Right forelimb (tissue), 1 donor: ENCODE results near the gene CPT2.

ENCODE experiments used
- DNase-seq: peaks from one replicate; pipeline ENCODE4 v3.0.0-alpha.2; 2018

CPT2 gene

DNA sequence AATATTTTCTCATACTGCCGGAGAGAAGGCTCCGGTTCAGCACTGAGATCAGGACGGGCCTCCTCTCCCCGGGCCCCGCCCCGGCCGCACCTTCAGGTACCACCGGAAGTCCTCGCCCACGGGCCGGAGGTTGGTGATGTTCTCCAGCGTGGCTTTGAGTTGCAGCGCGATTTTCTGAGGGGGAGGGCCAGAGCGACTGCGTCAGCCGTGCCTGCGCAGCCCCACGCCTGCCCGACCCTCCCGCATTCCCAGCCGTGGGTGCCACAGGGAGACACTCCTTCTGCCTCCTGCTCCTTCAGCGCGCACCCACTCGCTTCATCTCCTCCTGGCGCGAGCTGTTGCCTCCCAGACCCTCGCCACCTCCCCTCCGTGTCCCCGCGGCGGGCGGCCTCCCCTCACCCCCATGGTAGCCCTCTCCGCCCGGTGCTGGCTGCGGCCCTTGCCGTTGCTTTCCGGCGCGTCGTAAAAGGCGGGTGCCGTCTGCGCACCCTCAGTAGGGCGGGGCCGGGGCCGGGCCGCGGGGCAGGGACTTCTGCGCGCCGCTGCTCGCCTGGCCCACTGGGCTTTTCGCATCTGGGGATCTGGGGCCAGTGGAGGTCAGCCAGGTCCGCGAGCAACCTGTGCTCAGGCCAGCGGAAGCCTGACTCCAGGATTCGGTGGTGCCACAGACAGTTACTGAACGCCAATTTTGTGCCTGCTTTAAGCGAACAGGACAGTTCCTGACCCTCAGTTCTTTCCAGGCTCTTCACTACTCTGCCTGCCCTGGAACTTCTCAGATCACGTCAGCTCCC lies 23.7 kb downstream of the CPT2 start, which contains the start of gene CZIB:
TSS of gene CZIB (minus strand) at position 464 of the 791 bp plus-strand sequence. CDS start at position 405, 59 bp downstream.
- DNase-seq = peak; percentile 95

DNA sequence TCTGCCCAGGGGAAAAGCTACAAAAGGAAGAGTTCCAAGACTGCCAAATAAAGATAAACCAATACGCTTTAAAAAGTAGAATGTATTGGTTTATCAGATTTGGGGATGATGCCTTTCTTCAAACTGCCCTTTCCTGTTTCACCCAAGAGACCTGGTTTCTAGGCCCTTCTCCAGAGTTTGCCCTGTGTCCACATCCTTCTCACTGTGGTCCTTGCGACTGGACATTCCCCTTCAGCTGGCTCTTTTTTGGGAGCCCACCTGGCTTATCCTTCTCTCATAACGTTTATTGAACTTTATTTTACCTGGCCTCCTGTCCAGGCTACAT lies 24.3 kb downstream of the CPT2 start:
- no peak for DNase-seq

DNA sequence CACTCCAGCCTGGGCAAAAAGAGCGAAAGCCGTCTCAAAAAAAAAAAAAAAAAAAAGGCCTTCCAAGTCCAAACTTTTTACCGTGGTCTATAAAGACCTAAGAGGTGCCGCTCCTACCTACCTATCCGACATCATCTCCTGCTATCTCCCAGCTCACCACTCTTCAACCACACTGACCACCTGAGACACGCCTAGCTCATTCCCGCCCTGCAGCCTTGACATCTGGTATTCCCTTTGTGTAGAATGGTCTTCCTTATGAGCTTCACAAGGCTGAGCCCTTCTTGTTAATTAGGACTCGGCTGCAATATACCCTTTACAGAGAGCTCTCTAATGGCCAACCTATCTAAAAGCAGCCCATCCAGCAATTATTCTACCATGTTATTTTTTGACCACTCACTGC lies 41.0 kb downstream of the CPT2 start:
- DNase-seq = no peak

DNA sequence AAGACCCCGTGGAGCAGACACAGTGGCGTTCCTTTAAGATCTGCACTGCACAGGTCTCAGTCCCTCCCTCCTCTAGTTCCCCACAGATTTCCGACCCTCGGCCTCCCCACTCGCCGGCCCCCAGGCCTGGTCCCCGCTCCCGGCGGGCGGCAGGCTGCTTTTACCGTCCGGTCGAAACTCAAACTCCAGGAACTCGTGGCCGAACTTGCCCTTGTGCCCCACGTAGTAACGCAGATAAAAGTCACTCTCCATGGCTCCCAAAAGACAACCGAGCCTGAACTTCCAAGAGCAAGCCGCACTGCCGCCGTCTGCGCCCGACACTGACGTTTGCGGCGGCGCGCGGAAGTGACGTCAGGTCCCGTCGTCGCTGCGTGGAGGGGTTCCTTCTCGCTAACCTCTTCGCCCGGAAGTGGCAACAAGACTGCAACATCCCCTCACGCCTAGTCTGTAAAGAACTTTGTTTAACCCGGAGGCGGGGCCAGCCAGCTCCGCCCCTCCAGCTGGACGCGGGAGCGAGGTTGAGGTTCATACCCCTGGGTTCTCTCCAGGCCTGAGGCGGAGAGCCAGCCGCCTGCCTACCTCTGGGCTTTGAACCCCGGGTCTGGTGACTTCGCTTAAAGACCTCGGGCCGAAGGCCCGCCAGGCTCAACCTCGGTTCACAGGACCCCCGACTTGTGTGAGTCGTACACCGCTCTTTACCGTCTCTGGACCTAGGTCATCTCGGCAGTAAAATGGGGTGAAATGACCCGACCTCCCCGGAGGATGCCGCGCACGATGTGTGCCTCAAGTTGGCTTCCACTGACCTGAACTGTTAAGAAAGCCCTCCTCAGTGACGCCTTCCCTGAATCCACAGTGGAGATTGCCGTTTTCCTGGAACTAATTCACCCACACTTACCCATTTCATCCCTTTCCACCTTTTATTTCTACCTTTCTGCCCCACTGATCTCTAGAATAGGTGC lies 41.9 kb downstream of the CPT2 start, which contains the start of gene MAGOH:
TSS of gene MAGOH (minus strand) at position 322 of the 959 bp plus-strand sequence. CDS start at position 252, 70 bp downstream.
- peak; percentile 98 for DNase-seq

DNA sequence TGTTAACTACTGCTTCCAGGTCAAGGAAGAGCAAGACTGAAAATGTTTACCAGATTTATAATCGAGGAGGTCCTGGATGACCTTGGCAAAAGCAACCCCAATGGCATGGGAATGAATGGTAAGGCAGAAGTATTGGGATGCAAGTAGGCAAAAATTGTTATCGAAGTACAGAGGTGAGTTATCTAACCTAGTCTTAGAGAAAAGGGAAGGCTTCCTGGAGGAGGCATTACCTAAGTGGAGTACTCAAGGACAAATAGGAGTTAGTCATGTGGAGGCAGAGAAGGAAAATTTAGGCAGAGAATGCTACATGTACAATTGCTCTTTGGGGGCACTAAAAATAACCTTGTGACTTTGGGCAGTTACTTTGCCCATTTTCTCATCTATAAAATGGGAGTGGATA lies 45.2 kb downstream of the CPT2 start:
- no peak for DNase-seq

DNA sequence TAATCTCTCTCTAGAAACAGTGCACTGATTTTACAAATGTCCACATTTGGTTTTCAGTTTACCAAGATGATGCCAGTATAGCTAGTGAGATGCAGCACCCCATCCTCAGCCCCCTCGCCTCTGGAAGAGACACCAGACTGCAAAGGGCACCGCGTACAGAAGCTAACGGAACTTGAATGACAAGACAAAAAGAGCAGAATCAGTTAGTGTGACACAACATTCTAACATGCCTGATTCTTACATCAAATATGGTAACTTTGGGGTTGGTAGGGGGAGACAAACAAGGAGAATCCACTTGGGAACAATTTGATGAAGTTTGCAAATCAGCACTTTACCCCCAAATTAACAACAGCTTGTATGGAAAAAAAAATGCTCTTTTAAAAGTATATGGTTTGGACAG lies 45.8 kb downstream of the CPT2 start:
- DNase-seq = no peak

DNA sequence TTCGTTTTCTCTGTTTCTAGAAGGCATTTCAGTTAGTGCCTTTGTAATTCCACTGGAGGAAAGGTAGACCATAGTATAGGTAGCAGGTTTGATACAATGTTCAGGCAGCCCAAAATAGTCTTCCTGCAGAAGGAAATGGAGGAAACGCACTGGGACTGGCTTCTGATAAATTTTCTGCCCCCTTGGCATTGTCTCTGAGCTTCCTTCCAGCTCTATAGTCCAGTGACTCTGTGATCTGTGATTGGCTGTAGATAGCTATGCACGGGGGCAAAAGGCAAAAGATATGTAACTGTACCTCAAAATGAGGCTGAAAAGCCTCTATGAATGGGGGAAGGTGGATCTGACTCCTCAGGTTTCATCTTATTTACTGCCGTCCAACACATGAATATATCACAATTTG lies 47.5 kb downstream of the CPT2 start:
- DNase-seq = no peak

DNA sequence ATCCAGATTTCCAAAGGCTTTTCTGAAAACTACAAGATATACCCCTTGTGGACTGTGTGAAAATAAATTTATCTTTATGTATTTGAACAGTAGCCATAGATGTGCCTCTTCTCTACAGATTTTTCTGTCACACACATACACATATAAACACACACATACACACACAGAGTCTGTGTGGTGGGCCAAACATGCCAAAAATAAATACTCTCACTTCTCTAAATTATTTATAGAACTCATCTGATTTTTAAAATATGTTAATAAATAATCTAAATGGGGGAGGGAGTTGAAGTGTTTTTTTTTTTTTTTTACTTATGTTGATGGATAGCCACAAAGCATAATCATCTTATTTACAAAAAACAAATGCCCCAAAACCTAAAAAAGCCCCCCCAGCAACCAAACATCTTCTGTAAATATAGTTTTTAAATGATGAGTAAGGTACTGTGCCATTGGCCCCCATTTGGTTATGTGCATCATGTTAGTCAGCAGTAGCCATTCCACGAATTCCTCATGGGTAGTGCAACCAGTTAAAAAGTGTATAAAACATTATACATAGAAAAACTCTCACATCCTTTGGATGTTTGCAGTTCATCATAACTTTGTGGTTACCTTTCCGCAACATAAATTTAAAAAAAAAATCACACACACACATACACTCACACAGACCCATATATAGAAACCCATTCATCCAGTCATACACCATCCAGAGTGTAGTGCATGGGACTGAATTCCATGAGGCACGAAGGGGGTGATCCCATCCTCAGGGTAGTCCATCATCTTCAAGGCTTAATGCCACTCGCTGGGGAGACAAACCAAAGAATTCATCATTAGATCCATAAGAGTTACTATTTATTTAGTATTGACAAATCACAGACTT lies 49.9 kb downstream of the CPT2 start:
- DNase-seq = no peak

DNA sequence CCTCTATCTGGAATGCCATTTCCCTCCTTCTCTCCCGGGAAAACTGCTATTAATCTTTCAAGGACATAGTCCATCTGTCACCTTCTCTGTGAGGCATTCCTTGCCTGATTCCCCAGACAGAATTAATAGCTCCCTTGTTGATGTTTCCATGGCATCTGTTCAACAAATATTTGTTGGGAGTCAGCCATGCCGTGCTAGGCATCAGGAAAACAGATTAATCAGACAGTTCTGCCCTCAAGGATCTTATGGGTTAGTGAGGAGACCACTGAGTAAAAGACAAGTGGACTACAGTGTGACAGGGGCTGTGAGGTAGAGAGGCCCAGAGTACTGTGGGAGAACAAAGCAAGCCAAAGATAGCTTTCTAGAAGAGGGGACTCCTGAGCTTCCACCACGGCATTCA lies 53.1 kb downstream of the CPT2 start:
- DNase-seq = no peak

DNA sequence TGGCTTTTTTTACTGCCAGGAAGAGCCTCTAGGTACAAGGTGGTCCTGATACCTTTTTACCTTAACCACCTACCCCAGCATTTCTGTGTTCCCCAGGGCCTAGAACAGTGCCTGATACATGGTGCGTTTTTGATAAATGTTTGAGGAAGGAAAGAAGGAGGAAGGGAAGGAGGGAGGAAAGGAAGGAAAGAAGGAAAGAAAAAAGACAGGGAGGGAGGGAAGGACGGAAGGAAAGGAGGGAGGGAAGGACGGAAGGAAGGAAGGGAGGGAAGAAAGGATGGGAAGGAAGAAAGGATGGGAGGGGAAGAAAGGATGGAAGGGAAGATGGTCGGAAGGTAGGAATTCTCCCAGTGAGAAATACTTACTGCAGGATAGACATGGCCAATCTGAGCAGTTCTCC lies 53.7 kb downstream of the CPT2 start:
- DNase-seq = no peak

DNA sequence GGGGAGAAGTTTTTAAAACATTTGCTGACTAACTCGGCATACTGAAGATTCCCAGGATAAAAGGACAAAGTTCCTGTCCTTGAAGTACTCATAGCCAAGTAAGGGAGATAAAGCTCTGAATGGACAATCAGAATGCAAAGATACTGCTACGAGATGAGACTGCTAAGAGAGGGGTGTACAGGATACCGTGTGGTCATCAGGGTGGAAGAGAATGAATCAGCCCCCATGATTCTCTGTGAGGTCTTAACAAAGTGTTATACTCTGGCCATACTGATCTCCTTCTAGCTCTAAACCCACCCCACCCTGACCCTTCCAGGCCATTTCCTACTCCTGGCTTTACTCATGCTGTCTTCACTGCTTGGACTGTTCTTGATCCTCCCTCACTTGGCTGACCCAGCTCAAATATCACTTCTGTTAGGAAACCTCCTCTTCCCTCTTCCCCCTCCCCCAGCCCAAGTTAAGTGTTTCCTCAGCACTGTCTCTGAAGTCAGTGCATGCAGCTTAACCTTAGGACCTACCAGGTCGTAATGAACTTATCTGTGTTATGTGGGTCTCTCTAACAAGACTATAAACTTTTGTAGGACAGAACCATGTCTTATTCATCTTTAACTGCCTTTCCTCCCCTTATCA lies 57.5 kb downstream of the CPT2 start:
- no peak for DNase-seq

DNA sequence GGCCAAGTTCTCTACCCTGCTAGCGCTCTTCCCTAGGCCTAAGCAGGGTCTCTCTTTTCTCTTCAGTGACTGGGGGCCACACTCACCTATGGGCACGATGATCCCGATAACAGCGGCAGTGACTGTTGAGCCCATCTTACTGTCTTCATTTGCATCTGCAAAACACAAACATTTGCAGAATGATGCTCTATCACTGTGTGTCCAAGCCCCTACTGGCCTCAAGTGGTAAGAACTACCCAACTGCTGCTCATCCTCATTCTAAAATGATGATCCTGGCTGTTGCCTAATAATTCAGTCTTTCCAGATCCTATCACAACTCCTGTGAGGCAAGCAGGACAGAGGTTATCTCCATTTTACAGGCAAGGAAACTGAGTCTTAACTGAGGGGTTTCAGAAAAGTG lies 58.4 kb downstream of the CPT2 start:
- no peak for DNase-seq

DNA sequence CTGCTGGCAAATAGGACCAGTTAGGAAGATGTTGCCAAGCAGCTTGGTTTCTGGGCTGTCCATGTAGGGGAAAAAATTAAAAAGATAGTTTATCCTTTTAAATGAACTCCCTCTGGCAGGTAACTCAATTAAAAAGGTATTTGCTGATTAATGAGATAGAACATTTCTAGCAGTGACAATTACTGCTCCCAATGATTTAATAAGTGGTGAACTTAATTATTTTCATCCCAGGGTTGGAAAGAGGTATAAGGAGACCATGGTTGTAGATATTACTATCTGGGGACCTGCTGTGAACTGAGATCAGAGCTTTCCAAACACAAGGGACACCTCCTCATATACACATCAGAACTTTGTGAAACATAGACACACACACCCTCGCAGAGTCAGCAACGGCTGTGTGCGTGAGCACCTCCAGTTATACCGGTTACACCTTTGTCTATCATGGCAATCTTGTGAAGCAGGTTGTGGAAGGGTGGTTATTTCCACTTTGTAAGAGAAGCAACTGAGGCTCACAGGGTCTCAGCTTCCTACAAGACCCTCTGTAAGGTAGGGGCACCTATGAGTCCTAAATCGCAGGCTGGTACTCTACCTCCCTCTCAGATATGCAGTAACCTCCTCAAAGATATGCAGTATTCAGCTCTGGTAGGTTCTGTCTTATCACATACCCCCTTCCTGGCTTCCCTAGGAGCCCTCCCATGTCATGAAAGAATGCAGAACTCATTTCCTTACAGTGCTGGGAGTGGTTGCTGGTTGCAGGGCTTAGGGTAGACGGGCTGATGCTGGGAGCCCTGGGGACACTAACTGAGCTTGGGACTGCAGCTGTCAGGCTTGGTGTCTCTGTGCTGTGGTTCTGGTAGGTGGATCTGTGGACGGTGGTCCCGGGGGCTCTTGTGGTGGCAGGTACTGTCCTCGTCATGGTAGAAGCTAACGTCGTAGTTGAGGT lies 60.2 kb downstream of the CPT2 start:
- no peak for DNase-seq

DNA sequence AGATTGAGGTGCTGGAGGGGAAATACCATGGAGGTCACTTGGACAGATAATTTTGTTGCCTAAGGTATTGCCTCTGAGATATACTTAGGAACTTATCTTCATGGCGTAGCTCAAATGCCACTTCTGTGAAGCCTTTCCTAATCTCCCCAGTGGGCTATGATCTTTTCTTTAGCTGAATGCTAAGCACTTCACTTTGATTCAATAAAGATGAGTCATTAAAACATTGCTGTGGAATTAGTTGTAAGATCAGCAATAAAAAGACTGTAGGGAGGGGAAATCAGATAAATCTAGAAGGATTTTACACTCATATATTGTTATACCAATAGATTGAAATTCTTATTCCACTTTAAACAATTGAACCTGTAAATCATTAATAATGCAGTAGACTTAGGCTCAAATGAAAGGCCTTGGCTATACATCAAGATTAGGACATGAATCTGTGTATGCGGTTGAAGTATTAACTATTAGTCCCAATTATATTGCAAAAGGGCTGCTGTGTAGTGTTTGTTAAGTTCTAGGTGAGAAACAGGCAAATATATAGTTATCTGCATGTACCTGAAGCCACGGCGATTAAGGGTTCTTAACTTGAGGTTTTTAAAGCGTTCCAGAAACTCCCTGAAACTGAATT lies 60.9 kb downstream of the CPT2 start:
- no peak for DNase-seq

DNA sequence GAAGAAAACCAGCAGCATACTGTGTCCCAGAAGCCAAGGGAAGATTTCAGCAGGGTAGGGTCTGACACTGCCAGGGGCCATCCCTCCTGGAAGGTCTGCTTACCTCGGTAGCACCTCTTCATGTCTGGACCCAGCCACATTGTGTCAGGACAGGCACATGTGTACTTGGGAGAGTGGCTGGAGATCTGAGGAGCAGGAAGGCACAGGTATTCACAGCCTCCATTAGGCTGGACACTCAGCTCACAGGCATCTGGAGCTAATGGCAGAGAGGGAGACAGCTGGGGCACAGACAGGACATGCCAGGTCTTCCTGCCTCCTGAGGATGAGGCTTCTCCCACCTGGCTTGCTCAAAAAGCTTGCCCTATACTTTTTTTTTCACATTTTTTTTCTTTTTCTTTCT lies 61.6 kb downstream of the CPT2 start:
- no peak for DNase-seq

DNA sequence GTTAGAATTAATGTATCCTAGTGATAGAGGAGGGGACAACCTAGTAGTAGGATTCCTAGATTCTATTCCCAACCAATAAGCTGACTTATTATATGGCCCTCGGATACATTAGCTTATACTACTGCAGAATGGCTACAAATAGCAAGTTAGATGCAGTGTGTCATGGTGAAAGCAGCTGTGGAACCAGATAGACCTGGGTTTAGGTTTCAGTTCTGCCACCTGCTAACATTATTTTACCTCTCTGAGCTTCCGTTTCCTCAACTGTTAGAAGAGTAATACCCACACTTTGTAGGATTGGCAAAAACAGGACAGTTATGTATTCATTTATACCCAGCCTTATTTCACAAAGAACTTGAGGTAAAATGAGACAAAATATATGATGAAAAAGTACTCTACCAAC lies 63.3 kb downstream of the CPT2 start:
- DNase-seq = no peak

DNA sequence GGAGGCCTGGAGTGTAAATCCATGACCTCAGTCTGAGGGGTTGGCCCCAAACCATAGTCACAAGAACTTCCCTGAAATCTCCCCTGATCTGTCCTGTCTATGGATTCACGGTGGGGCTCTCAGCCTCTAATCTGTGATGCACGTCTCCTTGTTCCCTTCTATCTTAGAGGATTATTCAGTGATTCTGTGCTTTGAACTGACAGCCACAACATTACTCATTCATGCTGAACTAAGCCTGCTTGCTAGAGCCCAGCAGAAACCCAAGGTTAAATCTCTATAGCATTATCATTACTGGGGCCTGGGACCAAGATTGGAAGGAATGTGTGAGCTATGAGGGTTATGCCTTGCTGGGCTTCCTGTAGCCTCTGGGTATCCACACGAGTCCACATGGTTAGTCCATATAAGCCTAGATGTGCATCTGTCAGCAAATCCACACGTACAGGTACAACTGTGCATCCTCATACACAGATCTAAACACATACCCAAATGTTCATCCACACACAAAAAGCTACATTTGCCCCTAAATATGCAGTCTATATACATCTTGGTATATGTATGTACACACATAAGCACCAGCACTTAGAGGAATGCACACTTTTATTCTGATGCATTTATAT lies 64.1 kb downstream of the CPT2 start:
- no peak for DNase-seq

DNA sequence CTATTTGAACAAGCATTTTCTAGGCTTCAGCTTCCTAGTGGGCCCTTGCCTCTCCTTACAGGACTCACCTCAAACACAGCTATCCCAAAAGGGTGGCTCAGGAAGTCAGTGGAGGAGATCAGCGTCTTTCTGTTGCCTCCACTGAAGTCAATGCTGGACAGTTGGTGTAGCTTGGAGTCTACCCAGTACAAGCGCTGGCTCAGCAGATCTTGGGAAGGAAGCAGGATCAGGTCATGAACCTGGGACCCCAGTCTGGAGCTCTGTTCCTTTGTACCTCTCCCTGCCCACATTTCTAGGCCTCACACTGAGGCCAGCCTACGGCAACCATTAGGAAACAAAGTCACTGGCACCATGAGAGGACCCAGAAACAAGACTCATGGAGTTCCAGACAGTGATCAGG lies 65.4 kb downstream of the CPT2 start:
- no peak for DNase-seq
